ENCODE measurements around the gene PREX1. TPM values are rescaled to one million over a fixed set of nuclear protein-coding genes. Genes with fewer than 3 reads are reported as not detected.

PREX1 gene
- total RNA-seq, 1 experiment from 2014 or later: 3.3 TPM

DNA sequence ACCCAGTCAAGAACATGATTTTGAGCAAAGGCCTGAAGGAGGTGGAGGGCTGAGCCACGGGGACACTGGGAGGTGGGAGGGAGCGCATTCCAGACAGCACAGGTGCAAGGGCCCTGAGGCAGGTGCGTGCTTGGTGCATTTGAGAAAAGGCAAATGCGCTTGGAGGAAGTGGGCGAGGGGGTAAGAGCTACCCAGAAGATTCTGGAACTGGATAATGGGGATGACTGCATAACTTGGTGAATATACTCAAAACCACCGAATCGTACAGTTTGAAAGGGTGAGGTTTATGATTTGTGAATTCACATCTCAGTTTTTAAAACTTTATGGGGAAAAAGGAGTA, 9.8 kb downstream of the PREX1 start:
- Histone ChIP-seq H4K20me1 (ENCODE audit: insufficient read depth) (no peaks in the 10 kb centered on the region), H3K36me3 (ENCODE audit: low read depth) (no peaks in the 10 kb centered on the region), H3K9me3 (ENCODE audit: insufficient read depth, low read depth) (no peaks in the 10 kb centered on the region), H3K79me2 (ENCODE audit: low read depth) (no peaks in the 10 kb centered on the region), H3K4me1 (replicated peaks; ENCODE audit: insufficient read depth) (peaks cover 14% of the 10 kb centered on the region), H3K27ac (no peak overlapping the region), H3K27me3 (ENCODE audit: insufficient read depth, low read depth) (no peaks in the 10 kb centered on the region), H3K4me2 (no peak overlapping the region), H3K4me3 (no peak overlapping the region), H3F3A (ENCODE audit: insufficient read depth, low read depth) (peaks cover 12% of the 10 kb centered on the region; the same call in 1 of the 2 replicates), H3K9me2 (ENCODE audit: insufficient read depth) (no peaks in the 10 kb centered on the region), H2AFZ (no peak overlapping the region)
- intact Hi-C loops (cut with micrococcal nuclease; ENCODE audit: unreplicated experiment): no loop called here
- no TSS peak for BruUV-seq (replicated peaks)
- CTCF ChIA-PET: no interaction called here
- POLR2A ChIA-PET (ENCODE audit: unreplicated experiment): interaction anchor here (0.6 kb wide), 1 partner anchor 79 kb away, joined by 3 read pairs; no protein-coding TSS in a partner anchor
- TF ChIP-seq EZH2 (IDR thresholded peaks at IDR 0.05; ENCODE audit: low read depth): no peak
- no peak for TF ChIP-seq CTCF (conservative IDR thresholded peaks at IDR 0.05)
- no peak for DNase-seq

- Histone ChIP-seq H3K27me3 (ENCODE audit: insufficient read depth, low read depth) (no peaks in the 10 kb centered on the region), H3F3A (ENCODE audit: insufficient read depth, low read depth) (peaks cover 8% of the 10 kb centered on the region; the same call in 1 of the 2 replicates), H4K20me1 (ENCODE audit: insufficient read depth) (no peaks in the 10 kb centered on the region), H3K9me2 (ENCODE audit: insufficient read depth) (no peaks in the 10 kb centered on the region), H3K4me2 (no peak overlapping the region), H3K9me3 (ENCODE audit: insufficient read depth, low read depth) (no peaks in the 10 kb centered on the region), H2AFZ (no peak overlapping the region), H3K79me2 (ENCODE audit: low read depth) (no peaks in the 10 kb centered on the region), H3K27ac (no peak overlapping the region), H3K36me3 (ENCODE audit: low read depth) (no peaks in the 10 kb centered on the region), H3K4me3 (no peak overlapping the region), H3K4me1 (replicated peaks; ENCODE audit: insufficient read depth) (peaks cover 14% of the 10 kb centered on the region)
- no TSS peak for BruUV-seq (replicated peaks)
- intact Hi-C loops (cut with micrococcal nuclease; ENCODE audit: unreplicated experiment): no loop called here
- ChIA-PET CTCF (no interaction called here), POLR2A (ENCODE audit: unreplicated experiment) (interaction anchor here (0.7 kb wide), 1 partner anchor 80 kb away, joined by 6 read pairs; no protein-coding TSS in a partner anchor)
- TF ChIP-seq CTCF (conservative IDR thresholded peaks at IDR 0.05) (no peak), EZH2 (IDR thresholded peaks at IDR 0.05; ENCODE audit: low read depth) (no peak)
- no peak for DNase-seq
These were observed 10.3 kb downstream of the PREX1 start for GRCh38 chr20:48817367-48818030.

- no peak for DNase-seq
- Histone ChIP-seq H3K27ac (no peak overlapping the region), H3K79me2 (ENCODE audit: low read depth) (no peaks in the 10 kb centered on the region), H3K27me3 (ENCODE audit: insufficient read depth, low read depth) (no peaks in the 10 kb centered on the region), H3K9me2 (ENCODE audit: insufficient read depth) (no peaks in the 10 kb centered on the region), H3F3A (ENCODE audit: insufficient read depth, low read depth) (peaks cover 4% of the 10 kb centered on the region; the same call in 1 of the 2 replicates), H3K4me3 (no peak overlapping the region), H3K36me3 (ENCODE audit: low read depth) (no peaks in the 10 kb centered on the region), H2AFZ (no peak overlapping the region), H3K9me3 (ENCODE audit: insufficient read depth, low read depth) (no peaks in the 10 kb centered on the region), H4K20me1 (ENCODE audit: insufficient read depth) (no peaks in the 10 kb centered on the region), H3K4me1 (replicated peaks; ENCODE audit: insufficient read depth) (peaks cover 5% of the 10 kb centered on the region), H3K4me2 (no peak overlapping the region)
- TF ChIP-seq CTCF (conservative IDR thresholded peaks at IDR 0.05) (no peak), EZH2 (IDR thresholded peaks at IDR 0.05; ENCODE audit: low read depth) (no peak)
- intact Hi-C loops (cut with micrococcal nuclease; ENCODE audit: unreplicated experiment): no loop called here
- CTCF ChIA-PET: no interaction called here
- POLR2A ChIA-PET (ENCODE audit: unreplicated experiment): no interaction called here
- BruUV-seq (replicated peaks): no TSS peak
These were observed 11.3 kb downstream of the PREX1 start for GRCh38 chr20:48816282-48817205.

Data from PC-9 (cell line).